ENCODE data around the gene LSM14A. TPM values are rescaled to one million over a fixed set of nuclear protein-coding genes. Genes with fewer than 3 reads are reported as not detected.
"Not testable (repeated sequence)": the region's sequence is repeated elsewhere in the genome, so short reads cannot be mapped to it uniquely, and the experiment has no call there.

LSM14A gene
- polyA plus RNA-seq, 3 donors, result 73.2 to 91.8 (median 82.7) TPM

DNA sequence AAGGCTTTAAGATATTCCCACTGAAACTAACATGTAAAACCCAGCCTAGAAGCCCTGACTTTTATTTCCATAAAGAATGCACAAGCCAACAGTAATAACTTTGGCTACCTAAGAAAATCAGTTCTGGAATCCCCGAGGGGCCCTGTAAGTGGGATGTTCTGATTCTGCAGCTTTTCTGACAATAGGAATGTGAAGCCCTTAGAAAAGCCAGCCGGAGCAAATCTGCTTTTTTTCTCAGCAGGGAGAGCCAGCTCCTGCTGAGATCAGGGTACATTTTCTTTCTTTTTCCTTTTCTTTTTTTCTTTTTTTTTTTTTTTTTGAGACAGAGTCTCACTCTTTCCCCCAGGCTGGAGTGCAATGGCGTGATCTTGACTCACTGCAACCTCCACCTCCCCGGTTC lies 74.0 kb downstream of the LSM14A start:
- no peak overlapping the region for H3K27ac ChIP-seq (ENCODE audit: low read depth in 1 of 2, low read length in 2 of 2)
- H3K27me3 ChIP-seq (ENCODE audit: control insufficient read depth in 2 of 2, insufficient read depth in 2 of 2, low read length in 2 of 2), result no peaks in the 10 kb centered on the region
- no peaks in the 10 kb centered on the region for H4K20me1 ChIP-seq (ENCODE audit: insufficient read depth, low read length)
- no peaks in the 10 kb centered on the region for H3K79me2 ChIP-seq (ENCODE audit: insufficient read depth, low read length)
- H3K36me3 ChIP-seq (replicated peaks in 1 of 2; ENCODE audit: control insufficient read depth in 1 of 2, insufficient read depth in 2 of 2, low read length in 2 of 2), result no peaks in the 10 kb centered on the region
- WGBS (ENCODE audit: insufficient coverage), result 100% methylated on average over 1 of the region's 4 CpGs
- intact Hi-C loops (cut with micrococcal nuclease), result no loop called here
- no peak for DNase-seq
- no peak overlapping the region for H3K9ac ChIP-seq (ENCODE audit: insufficient read depth, low read length, poor library complexity, severe bottlenecking)
- Mint-ChIP-seq H3K4me3 (no peak overlapping the region), H3K4me1 (no peaks in the 10 kb centered on the region), H3K9me3 (no peaks in the 10 kb centered on the region), H3K27me3 (ENCODE audit: low read depth in 3 of 3) (peaks cover 4 to 20% (median 7%) of the 10 kb centered on the region in 3 donors), H3K36me3 (no peaks in the 10 kb centered on the region), H3K27ac (no peak overlapping the region)
- H3K4me2 ChIP-seq (replicated peaks; ENCODE audit: extremely low read depth, low read length, poor library complexity, severe bottlenecking), result no peak overlapping the region
- H3K9me3 ChIP-seq (replicated peaks in 1 of 2; ENCODE audit: control insufficient read depth in 1 of 2, insufficient read depth in 1 of 2, low read length in 2 of 2), result no peaks in the 10 kb centered on the region
- TF ChIP-seq CTCF (IDR thresholded peaks at IDR 0.05), result no peak
- H3K4me1 ChIP-seq (ENCODE audit: control insufficient read depth in 1 of 2, insufficient read depth in 2 of 2, low read length in 2 of 2), result no peaks in the 10 kb centered on the region
- H2AFZ ChIP-seq (ENCODE audit: insufficient read depth, low read depth, low read length, poor library complexity, severe bottlenecking), result no peak overlapping the region
- no peak overlapping the region for H3K4me3 ChIP-seq (replicated peaks in 1 of 3; ENCODE audit: low read depth in 2 of 3, low read length in 3 of 3)

DNA sequence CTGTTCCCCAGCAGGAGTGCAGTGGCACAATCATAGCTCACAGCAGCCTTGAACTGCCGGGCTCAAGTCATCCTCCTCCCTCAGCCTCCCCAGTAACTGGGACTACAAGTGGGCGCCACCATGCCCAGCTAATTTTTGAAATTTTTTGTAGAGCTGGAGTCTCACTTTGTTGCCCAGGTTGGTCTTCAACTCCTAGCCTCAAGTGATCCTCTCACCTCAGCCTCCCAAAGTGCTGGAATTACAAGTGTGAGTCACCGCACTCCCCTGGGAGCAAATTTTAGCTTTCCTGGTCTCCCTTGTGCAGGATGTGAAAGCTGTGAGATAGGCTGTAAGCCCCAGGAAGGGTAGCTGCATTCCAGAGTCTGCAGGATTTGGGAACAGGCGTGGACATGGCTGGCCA lies 76.6 kb downstream of the LSM14A start:
- H3K9me3 ChIP-seq (replicated peaks in 1 of 2; ENCODE audit: control insufficient read depth in 1 of 2, insufficient read depth in 1 of 2, low read length in 2 of 2), result no peaks in the 10 kb centered on the region
- H3K79me2 ChIP-seq (ENCODE audit: insufficient read depth, low read length), result no peaks in the 10 kb centered on the region
- H3K9me3 Mint-ChIP-seq, result peaks cover 0 to 3% (median 1%) of the 10 kb centered on the region in 7 donors
- H3K36me3 ChIP-seq (replicated peaks in 1 of 2; ENCODE audit: control insufficient read depth in 1 of 2, insufficient read depth in 2 of 2, low read length in 2 of 2), result no peaks in the 10 kb centered on the region
- H3K36me3 Mint-ChIP-seq, result peaks cover 0 to 1% of the 10 kb centered on the region in 2 donors
- peaks cover 2 to 3% of the 10 kb centered on the region in 2 donors for H3K4me1 ChIP-seq (ENCODE audit: control insufficient read depth in 1 of 2, insufficient read depth in 2 of 2, low read length in 2 of 2)
- H3K27me3 ChIP-seq (ENCODE audit: control insufficient read depth in 2 of 2, insufficient read depth in 2 of 2, low read length in 2 of 2), result peaks cover 0 to 8% of the 10 kb centered on the region in 2 donors
- no peak overlapping the region for H3K27ac ChIP-seq (ENCODE audit: low read depth in 1 of 2, low read length in 2 of 2)
- WGBS (ENCODE audit: insufficient coverage), result 93% methylated on average over 3 of the region's 4 CpGs
- H2AFZ ChIP-seq (ENCODE audit: insufficient read depth, low read depth, low read length, poor library complexity, severe bottlenecking), result no peak overlapping the region
- intact Hi-C loops (cut with micrococcal nuclease), result no loop called here
- no peak overlapping the region for H3K4me2 ChIP-seq (replicated peaks; ENCODE audit: extremely low read depth, low read length, poor library complexity, severe bottlenecking)
- H3K4me3 Mint-ChIP-seq, result no peak overlapping the region
- H3K4me1 Mint-ChIP-seq, result peaks cover 6% of the 10 kb centered on the region
- no peaks in the 10 kb centered on the region for H4K20me1 ChIP-seq (ENCODE audit: insufficient read depth, low read length)
- TF ChIP-seq CTCF (IDR thresholded peaks at IDR 0.05), result no peak
- no peak overlapping the region for H3K9ac ChIP-seq (ENCODE audit: insufficient read depth, low read length, poor library complexity, severe bottlenecking)
- DNase-seq, result no peak
- H3K27ac Mint-ChIP-seq, result no peak overlapping the region
- no peak overlapping the region for H3K4me3 ChIP-seq (replicated peaks in 1 of 3; ENCODE audit: low read depth in 2 of 3, low read length in 3 of 3)
- peaks cover 17 to 38% (median 22%) of the 10 kb centered on the region in 3 donors for H3K27me3 Mint-ChIP-seq (ENCODE audit: low read depth in 3 of 3)

DNA sequence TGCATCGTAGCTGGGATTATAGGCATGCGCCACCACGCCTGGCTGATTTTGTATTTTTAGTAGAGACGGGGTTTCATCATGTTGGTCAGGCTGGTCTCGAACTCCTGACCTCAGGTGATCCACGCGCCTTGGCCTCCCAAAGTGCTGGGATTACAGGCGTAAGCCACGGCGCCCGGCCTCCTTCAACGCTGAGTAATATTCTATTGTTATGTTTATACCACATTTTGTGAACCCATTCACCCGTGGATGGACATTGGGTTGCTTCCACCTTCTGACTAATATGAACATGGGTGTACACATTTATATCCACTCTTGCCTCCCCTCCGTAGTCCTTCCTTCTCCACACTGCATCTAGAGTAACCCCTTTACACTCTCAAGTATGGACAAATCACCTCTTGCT lies 80.9 kb downstream of the LSM14A start:
- H3K9me3 ChIP-seq (replicated peaks in 1 of 2; ENCODE audit: control insufficient read depth in 1 of 2, insufficient read depth in 1 of 2, low read length in 2 of 2); H2AFZ ChIP-seq (ENCODE audit: insufficient read depth, low read depth, low read length, poor library complexity, severe bottlenecking); H3K79me2 ChIP-seq (ENCODE audit: insufficient read depth, low read length); H3K27ac ChIP-seq (ENCODE audit: low read depth in 1 of 2, low read length in 2 of 2); H3K36me3 ChIP-seq (replicated peaks in 1 of 2; ENCODE audit: control insufficient read depth in 1 of 2, insufficient read depth in 2 of 2, low read length in 2 of 2); H4K20me1 ChIP-seq (ENCODE audit: insufficient read depth, low read length); H3K4me2 ChIP-seq (replicated peaks; ENCODE audit: extremely low read depth, low read length, poor library complexity, severe bottlenecking); H3K9ac ChIP-seq (ENCODE audit: insufficient read depth, low read length, poor library complexity, severe bottlenecking); H3K27ac Mint-ChIP-seq; H3K4me3 ChIP-seq (replicated peaks in 1 of 3; ENCODE audit: low read depth in 2 of 3, low read length in 3 of 3); H3K36me3 Mint-ChIP-seq; DNase-seq: not testable (repeated sequence)
- peaks cover 46 to 64% (median 53%) of the 10 kb centered on the region in 3 donors for H3K27me3 Mint-ChIP-seq (ENCODE audit: low read depth in 3 of 3)
- intact Hi-C loops (cut with micrococcal nuclease), result loop anchor here (5.0 to 10.0 kb wide), 2 partner anchors 82 to 84 kb away; no protein-coding TSS in a partner anchor
- H3K4me1 Mint-ChIP-seq, result peaks cover 15% of the 10 kb centered on the region
- H3K27me3 ChIP-seq (ENCODE audit: control insufficient read depth in 2 of 2, insufficient read depth in 2 of 2, low read length in 2 of 2), result peaks cover 17 to 38% of the 10 kb centered on the region in 2 donors
- 97% methylated on average over 5 of the region's 14 CpGs for WGBS (ENCODE audit: insufficient coverage)
- peaks cover 11 to 14% of the 10 kb centered on the region in 2 donors for H3K4me1 ChIP-seq (ENCODE audit: control insufficient read depth in 1 of 2, insufficient read depth in 2 of 2, low read length in 2 of 2)
- H3K9me3 Mint-ChIP-seq, result peaks cover 0 to 13% (median 2%) of the 10 kb centered on the region in 7 donors
- peak overlapping the region; percentile 96 to 97 for H3K4me3 Mint-ChIP-seq

Measured in CD14-positive monocyte (primary cell).